Esophagus squamous epithelium (tissue), 5 donors: ENCODE data around the gene MEGF9. TPM values are rescaled to one million over a fixed set of nuclear protein-coding genes. Genes with fewer than 3 reads are reported as not detected.

Experiments
- DNase-seq: peaks from one replicate; lab custom pipeline; 2025; lab: John Stamatoyannopoulos, UW
- H3K27ac ChIP-seq, 4 donors: fragments of 200-600 bp; sonication (generic); one replicate each; pipeline ENCODE4 v1.5.1; 2016 to 2019; ENCODE audit warnings: mild to moderate bottlenecking in 1 of 4
- H3K27me3 ChIP-seq, 4 donors: fragments of 200-600 bp; sonication (generic); 1 replicate in 3 of 4; 2 replicates in 1 of 4; pipeline versions ENCODE4 v1.5.1 to v1.6.0; 2017 to 2021; ENCODE audit warnings: antibody characterized with exemption in 1 of 4
- H3K36me3 ChIP-seq, 3 donors: fragments of 200-600 bp; sonication (generic); one replicate each; pipeline ENCODE4 v1.5.1; 2016 to 2019
- H3K4me1 ChIP-seq, 3 donors: fragments of 200-600 bp; sonication (generic); one replicate each; pipeline ENCODE4 v1.5.1; 2017 to 2019
- H3K4me3 ChIP-seq, 4 donors: fragments of 200-600 bp; sonication (generic); 1 replicate in 3 of 4; 2 replicates in 1 of 4; pipeline ENCODE4 v1.5.1; 2016 to 2019; ENCODE audit warnings: mild to moderate bottlenecking in 2 of 4, moderate library complexity in 1 of 4
- H3K9me3 ChIP-seq, 3 donors: fragments of 200-600 bp; sonication (generic); one replicate each; pipeline ENCODE4 v1.5.1; 2016 to 2019
- POLR2A ChIP-seq, 4 donors: fragments of 450-650 bp; IDR thresholded peaks; one replicate each; pipeline ENCODE4 v1.6.1; 2017; ENCODE audit warnings: antibody characterized with exemption in 4 of 4, mild to moderate bottlenecking in 4 of 4, moderate library complexity in 3 of 4
- WGBS, 2 donors: methylation state at CpG; one replicate each; pipeline ENCODE4 v1.1.5; 2018; 5-methylcytosine and 5-hydroxymethylcytosine counted together
- intact Hi-C: fragments of 100-400 bp; cut with DNase I; formaldehyde crosslinking; loops from one replicate; pipeline ENCODE4 v1.15.0; 2022
- total RNA-seq, 4 donors: library from RNA; depleted of rRNA; stranded (reverse); fragments of >200 nt; gene quantifications; one replicate each; pipeline ENCODE4 v1.1.0, GENCODE V29; 2016
- TF ChIP-seq, protein P1 (sequence below), 6 experiments: fragments of 450-650 bp in 4 of 6; fragments of 200-600 bp in 2 of 6; sonication (generic) in 2 of 6; IDR thresholded peaks; one replicate each; pipeline ENCODE4 v1.5.1; 2016 to 2019; ENCODE audit warnings: antibody characterized with exemption in 6 of 6, mild to moderate bottlenecking in 4 of 6, moderate library complexity in 4 of 6
- donor health status: DM: yes; HTN: yes; CAD: no.

Gene MEGF9
- total RNA-seq, 4 donors from 2014 or later, result 16.2 to 20.8 (median 18.0) TPM

DNA sequence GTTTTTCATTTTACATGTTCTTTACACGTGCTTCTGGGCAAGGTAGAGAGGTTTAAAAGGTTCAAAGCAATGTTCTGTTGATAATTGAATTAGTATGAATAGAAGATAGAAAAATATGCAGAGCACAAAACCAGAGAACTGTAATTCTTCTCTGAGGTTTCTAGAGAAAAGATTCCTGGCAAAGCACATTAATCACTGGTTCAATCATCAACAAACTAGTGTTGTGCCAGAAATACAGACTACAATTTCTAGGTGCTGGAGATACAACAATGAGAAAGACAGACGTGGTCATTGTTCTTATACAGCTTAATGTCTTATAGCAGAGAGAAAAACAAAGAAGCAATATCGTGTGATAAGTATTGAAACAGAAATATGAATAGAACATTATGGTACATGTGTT, 25.5 kb downstream of the MEGF9 start:
- no peak for DNase-seq
- no peaks in the 10 kb centered on the region for H3K36me3 ChIP-seq
- no peaks in the 10 kb centered on the region for H3K27me3 ChIP-seq
- H3K9me3 ChIP-seq, result no peaks in the 10 kb centered on the region
- no peak overlapping the region for H3K27ac ChIP-seq
- no peak for TF ChIP-seq POLR2A (IDR thresholded peaks at IDR 0.05)
- TF ChIP-seq, protein P1, sequence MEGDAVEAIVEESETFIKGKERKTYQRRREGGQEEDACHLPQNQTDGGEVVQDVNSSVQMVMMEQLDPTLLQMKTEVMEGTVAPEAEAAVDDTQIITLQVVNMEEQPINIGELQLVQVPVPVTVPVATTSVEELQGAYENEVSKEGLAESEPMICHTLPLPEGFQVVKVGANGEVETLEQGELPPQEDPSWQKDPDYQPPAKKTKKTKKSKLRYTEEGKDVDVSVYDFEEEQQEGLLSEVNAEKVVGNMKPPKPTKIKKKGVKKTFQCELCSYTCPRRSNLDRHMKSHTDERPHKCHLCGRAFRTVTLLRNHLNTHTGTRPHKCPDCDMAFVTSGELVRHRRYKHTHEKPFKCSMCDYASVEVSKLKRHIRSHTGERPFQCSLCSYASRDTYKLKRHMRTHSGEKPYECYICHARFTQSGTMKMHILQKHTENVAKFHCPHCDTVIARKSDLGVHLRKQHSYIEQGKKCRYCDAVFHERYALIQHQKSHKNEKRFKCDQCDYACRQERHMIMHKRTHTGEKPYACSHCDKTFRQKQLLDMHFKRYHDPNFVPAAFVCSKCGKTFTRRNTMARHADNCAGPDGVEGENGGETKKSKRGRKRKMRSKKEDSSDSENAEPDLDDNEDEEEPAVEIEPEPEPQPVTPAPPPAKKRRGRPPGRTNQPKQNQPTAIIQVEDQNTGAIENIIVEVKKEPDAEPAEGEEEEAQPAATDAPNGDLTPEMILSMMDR (IDR thresholded peaks at IDR 0.05), result no peak
- H3K4me1 ChIP-seq, result peaks cover 0 to 46% (median 23%) of the 10 kb centered on the region in 3 donors
- intact Hi-C loops, result no loop called here
- no peak overlapping the region for H3K4me3 ChIP-seq
- WGBS, 2 donors, result 50% methylated on average over 3 of the region's 3 CpGs

DNA sequence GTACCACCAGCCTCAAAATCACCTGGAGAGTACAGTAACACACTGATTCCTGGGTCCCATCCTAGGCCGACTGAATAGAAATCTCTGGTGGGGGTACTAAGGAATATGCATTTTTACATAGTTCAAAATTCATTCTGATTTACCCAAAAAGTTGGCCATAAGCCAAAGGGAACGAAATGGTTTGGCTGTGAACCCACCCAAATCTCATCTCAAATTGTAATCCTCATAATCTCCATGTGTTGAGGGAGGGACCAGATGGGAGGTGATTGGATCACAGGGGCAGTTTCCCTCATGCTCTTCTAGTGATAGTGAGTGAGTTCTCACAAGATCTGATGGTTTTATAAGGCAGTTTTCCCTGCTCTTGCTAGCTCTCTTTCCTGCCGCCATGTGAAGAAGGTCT, 31.1 kb downstream of the MEGF9 start:
- WGBS, 2 donors, result 66 to 69% methylated on average over 3 of the region's 3 CpGs
- DNase-seq, result no peak
- Histone ChIP-seq H3K4me3 (no peak overlapping the region), H3K36me3 (peaks cover 0 to 13% (median 0%) of the 10 kb centered on the region in 3 donors), H3K27me3 (no peaks in the 10 kb centered on the region), H3K27ac (peak overlapping the region in 3 of 4 donors; percentile 4 to 70 (median 25)), H3K4me1 (peaks cover 0 to 29% (median 17%) of the 10 kb centered on the region in 3 donors), H3K9me3 (no peaks in the 10 kb centered on the region)
- intact Hi-C loops, result no loop called here
- no peak for TF ChIP-seq POLR2A (IDR thresholded peaks at IDR 0.05)
- TF ChIP-seq, protein P1 (IDR thresholded peaks at IDR 0.05), result no peak

DNA sequence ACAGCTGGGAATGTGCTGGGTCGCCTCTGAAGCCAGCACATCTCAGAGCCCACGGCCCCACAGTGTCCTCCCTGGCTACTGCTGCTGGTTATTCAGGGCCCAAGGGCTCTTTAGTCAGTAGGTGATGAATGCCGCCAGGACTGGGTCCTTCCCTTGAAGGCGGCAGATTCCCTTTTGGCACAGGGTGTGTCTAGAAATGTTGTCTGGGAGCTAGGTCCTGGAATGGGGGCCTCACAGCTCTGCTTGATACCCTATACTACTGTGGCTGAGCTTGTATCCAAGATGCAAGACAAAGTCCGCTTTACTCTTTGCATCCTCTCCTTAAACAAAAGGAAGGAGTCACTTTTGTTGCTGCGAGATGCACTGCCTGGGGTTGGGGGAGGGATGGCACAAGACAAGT, 33.1 kb downstream of the MEGF9 start:
- peaks cover 0 to 18% (median 0%) of the 10 kb centered on the region in 3 donors for H3K36me3 ChIP-seq
- no peak overlapping the region for H3K4me3 ChIP-seq
- H3K27me3 ChIP-seq, result no peaks in the 10 kb centered on the region
- TF ChIP-seq POLR2A (IDR thresholded peaks at IDR 0.05), result no peak
- TF ChIP-seq, protein P1 (IDR thresholded peaks at IDR 0.05), result no peak
- DNase-seq, result no peak
- H3K9me3 ChIP-seq, result no peaks in the 10 kb centered on the region
- WGBS, 2 donors, result 93 to 97% methylated on average over 4 to 6 of the region's 6 CpGs
- H3K27ac ChIP-seq, result no peak overlapping the region
- intact Hi-C loops, result no loop called here
- peaks cover 0 to 27% (median 17%) of the 10 kb centered on the region in 3 donors for H3K4me1 ChIP-seq

DNA sequence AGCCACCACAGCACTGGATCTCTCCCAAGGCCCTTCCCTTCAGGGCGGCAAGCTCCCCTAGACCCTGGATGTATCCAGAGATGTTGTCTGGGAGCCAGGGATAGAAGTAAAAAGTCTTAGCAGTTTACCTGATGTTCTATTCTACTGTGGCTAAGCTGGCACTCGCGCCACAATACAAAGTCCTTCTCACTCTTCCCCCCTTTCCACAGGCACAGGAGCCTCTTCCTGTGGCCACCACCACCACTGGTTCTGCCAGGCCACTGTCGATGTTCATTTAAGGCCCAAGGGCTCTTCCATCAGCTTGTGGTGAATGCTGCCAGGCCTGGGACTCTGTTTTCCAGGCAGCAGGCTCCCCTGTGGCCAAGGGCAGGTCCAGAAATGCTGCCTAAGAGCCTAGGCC, 33.7 kb downstream of the MEGF9 start:
- H3K27ac ChIP-seq, result no peak overlapping the region
- no peaks in the 10 kb centered on the region for H3K27me3 ChIP-seq
- no peak for DNase-seq
- H3K4me1 ChIP-seq, result peaks cover 0 to 30% (median 17%) of the 10 kb centered on the region in 3 donors
- TF ChIP-seq POLR2A (IDR thresholded peaks at IDR 0.05), result no peak
- TF ChIP-seq, protein P1 (IDR thresholded peaks at IDR 0.05), result no peak
- peaks cover 0 to 18% (median 0%) of the 10 kb centered on the region in 3 donors for H3K36me3 ChIP-seq
- WGBS, 2 donors, result 93 to 97% methylated on average over 3 to 4 of the region's 4 CpGs
- no peaks in the 10 kb centered on the region for H3K9me3 ChIP-seq
- intact Hi-C loops, result no loop called here
- no peak overlapping the region for H3K4me3 ChIP-seq

DNA sequence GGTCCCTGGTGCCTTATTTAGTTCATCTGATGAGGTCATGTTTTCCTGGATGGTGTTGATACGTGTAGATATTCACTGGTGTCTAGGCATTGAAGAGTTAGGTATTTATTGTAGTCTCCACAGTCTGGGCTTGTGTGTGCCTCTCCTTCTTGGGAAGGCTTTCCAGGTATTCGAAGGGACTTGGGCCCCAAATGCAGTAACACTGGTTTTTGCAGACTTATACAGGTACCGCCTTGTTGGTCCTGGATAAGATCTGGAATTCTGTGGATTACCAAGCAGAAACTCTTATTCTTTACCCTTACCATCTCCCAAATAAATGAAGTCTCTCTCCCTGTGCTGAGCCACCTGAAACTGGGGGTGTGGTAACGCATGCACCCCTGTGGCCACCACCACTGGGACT, 34.1 kb downstream of the MEGF9 start:
- H3K36me3 ChIP-seq, result peaks cover 0 to 18% (median 0%) of the 10 kb centered on the region in 3 donors
- no peaks in the 10 kb centered on the region for H3K9me3 ChIP-seq
- H3K27ac ChIP-seq, result no peak overlapping the region
- TF ChIP-seq, protein P1 (IDR thresholded peaks at IDR 0.05), result no peak
- TF ChIP-seq POLR2A (IDR thresholded peaks at IDR 0.05), result no peak
- H3K4me1 ChIP-seq, result peaks cover 0 to 29% (median 15%) of the 10 kb centered on the region in 3 donors
- DNase-seq, result no peak
- no peaks in the 10 kb centered on the region for H3K27me3 ChIP-seq
- no peak overlapping the region for H3K4me3 ChIP-seq
- intact Hi-C loops, result no loop called here
- WGBS, 2 donors, result 83 to 89% methylated on average over 2 to 4 of the region's 4 CpGs
